Measurements from ENCODE around the gene TNIK.

DNA sequence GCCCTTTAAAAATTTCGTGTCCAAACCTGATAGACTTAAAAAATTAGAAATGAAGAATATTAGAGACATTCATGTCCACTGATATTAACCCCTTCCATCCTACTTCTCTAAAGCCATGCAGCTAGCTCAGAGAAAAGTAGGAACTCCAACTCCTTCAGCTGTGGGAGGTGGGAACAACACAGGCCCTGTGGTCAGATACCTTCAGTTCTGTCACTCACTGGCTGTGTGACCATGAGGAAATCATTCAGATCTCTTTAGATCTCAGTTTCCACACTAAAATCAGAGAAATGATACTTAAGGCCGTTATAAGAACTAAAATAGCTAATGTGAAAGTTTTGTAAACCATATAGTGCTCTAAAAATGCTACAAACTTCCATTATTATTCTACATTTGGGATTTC lies 209.8 kb downstream of the TNIK start:
- TF ChIP-seq, protein P1, sequence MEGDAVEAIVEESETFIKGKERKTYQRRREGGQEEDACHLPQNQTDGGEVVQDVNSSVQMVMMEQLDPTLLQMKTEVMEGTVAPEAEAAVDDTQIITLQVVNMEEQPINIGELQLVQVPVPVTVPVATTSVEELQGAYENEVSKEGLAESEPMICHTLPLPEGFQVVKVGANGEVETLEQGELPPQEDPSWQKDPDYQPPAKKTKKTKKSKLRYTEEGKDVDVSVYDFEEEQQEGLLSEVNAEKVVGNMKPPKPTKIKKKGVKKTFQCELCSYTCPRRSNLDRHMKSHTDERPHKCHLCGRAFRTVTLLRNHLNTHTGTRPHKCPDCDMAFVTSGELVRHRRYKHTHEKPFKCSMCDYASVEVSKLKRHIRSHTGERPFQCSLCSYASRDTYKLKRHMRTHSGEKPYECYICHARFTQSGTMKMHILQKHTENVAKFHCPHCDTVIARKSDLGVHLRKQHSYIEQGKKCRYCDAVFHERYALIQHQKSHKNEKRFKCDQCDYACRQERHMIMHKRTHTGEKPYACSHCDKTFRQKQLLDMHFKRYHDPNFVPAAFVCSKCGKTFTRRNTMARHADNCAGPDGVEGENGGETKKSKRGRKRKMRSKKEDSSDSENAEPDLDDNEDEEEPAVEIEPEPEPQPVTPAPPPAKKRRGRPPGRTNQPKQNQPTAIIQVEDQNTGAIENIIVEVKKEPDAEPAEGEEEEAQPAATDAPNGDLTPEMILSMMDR (IDR thresholded peaks at IDR 0.05; ENCODE audit: low read depth, low read length, poor library complexity, severe bottlenecking) = no peak
- TF ChIP-seq EZH2phosphoT487 (IDR thresholded peaks at IDR 0.05; ENCODE audit: borderline replicate concordance, low read length) = no peak

Measured in DOHH2 (cell line).